Epithelial cell of proximal tubule (primary cell): Measurements from ENCODE around the gene SHB. TPM values are rescaled to one million over a fixed set of nuclear protein-coding genes. Genes with fewer than 3 reads are reported as not detected.

Source experiments
- DNase-seq: peaks from one replicate; pipeline ENCODE4 v3.0.0-alpha.2; 2011; ENCODE audit warnings: low read depth
- H3K4me3 ChIP-seq: 2 replicates; pipeline ENCODE4 v1.5.1; 2011; ENCODE audit warnings: low read depth, mild to moderate bottlenecking, low read length
- total RNA-seq: library from RNA; depleted of rRNA; stranded (reverse); fragments of >200 nt; gene quantifications from 2 replicates; pipeline ENCODE4 v1.2.3, GENCODE V29; 2015
- TF ChIP-seq, protein P1 (sequence below): conservative IDR thresholded peaks from 2 replicates; pipeline ENCODE4 v1.5.1; 2012; ENCODE audit warnings: low read depth, mild to moderate bottlenecking, low read length

The SHB gene
- total RNA-seq, 1 donor from 2014 or later: 32.7 TPM

DNA sequence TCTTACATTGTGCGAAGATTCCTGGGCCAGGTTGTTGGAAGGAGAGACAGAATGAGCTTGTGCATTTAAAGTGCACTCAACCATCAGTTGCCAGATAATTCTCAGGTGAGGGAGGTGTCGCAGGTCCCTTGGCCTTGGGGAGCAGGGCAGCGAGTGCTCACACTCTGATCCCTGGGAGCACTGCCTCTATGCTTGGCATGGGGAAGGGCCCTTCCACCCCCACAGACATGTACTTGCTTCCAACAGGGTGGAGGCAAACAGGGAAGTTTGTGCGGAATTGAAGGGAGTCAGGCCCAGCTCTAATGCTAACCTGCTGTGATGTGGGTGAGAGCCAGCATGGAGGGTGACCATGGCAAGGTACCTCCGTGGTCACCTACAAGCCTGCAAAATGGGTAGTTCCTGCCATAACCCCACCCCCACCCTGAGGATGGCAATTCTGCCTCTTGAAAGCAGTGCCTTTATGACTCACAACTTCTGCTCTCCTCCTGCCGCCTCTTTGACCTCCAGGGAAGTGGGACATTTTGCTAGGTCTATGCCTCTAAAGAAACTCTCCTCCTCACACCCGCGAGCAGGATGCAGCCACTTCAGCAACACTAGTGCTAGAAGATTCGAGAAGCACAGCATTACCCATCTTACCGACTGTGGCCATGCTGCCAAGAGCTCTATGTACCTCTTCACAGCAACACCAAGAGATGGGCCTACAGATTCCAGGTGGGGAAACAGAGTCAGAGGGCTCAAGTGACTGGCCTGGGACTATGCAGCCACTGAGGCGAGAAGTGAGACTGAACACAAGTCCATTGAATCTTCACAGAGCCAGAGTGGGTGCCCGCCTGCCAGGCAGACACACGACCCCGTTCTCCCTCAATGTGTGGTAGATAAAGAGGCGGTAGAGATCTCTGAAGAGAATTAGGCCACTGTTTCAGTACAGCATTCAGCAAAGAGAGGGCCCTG, 143.0 kb downstream of the SHB start:
- no peak for DNase-seq

DNA sequence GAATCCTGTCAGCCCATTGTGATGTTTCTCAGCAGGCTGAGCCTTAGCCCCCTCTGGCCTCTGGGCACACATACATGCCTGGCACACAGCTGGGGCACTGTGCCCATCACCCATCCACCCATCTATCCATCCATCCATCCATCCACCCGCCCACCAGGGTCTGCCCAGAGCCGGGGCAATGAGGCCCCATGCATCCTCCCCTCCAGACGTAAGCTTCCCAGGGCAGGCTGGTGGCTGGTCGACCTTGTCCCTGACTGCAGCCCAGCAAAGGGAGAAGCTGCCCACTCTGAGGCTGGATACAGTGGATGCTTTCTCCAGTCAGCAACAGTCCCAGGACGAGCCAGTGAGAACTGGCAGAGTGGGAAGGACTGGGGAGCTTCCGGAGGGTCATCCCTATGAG, 144.0 kb downstream of the SHB start:
- TF ChIP-seq, protein P1, sequence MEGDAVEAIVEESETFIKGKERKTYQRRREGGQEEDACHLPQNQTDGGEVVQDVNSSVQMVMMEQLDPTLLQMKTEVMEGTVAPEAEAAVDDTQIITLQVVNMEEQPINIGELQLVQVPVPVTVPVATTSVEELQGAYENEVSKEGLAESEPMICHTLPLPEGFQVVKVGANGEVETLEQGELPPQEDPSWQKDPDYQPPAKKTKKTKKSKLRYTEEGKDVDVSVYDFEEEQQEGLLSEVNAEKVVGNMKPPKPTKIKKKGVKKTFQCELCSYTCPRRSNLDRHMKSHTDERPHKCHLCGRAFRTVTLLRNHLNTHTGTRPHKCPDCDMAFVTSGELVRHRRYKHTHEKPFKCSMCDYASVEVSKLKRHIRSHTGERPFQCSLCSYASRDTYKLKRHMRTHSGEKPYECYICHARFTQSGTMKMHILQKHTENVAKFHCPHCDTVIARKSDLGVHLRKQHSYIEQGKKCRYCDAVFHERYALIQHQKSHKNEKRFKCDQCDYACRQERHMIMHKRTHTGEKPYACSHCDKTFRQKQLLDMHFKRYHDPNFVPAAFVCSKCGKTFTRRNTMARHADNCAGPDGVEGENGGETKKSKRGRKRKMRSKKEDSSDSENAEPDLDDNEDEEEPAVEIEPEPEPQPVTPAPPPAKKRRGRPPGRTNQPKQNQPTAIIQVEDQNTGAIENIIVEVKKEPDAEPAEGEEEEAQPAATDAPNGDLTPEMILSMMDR: no peak
- DNase-seq: no peak
- H3K4me3 ChIP-seq: no peak overlapping the region

More for the DNA sequence above, 143.0 kb downstream of the SHB start:
- TF ChIP-seq, protein P1: no peak
- H3K4me3 ChIP-seq: no peak overlapping the region

DNA sequence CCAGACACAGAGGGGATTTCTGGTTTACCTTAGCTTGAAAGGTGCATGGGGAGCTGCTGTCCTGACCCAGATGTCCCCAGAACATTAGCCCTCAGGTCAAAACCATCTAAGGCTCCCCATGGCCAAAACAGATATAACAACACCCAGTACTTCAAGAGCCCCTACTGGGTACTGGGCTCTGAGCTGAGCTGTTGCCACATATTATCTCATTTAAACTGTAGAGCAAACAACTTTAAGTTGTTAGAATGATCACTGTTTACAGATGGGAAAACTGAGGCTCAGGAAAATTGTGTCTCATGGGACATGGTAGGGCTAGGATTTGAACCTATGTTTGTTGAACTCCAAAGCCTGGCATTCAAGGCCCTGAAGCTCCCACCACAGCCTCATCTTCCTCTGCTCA, 144.5 kb downstream of the SHB start:
- no peak for DNase-seq
- no peak overlapping the region for H3K4me3 ChIP-seq
- TF ChIP-seq, protein P1: no peak

DNA sequence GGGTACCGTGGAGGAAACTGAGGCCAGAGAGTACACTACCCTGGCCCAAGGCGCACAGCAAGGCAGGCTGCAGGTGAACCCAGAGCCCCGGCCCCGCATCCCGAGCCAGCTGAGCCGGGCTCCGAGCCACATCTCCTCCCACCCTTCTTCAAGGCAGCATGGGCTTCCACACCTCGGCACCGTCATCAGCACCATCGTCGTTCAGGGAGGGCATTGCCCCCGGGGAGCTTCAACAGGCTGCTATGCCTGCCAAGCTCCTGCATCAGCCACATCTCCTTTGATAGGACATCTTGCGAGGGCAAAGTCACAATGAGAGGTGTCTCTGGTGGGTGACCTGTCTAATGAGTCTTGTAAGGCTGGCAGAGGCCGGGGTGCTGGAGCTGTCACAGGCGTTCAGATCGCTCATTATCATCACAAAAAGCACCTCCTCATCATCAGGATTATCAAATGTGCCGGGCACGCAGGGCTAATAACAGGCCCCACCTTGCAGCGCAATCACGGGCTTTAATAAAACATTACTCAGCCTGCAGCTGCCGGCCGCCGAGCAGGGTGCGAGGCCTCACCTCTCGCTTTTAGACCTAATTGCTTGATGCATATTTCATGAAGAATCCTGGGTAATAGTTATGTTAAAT, 145.1 kb downstream of the SHB start:
- TF ChIP-seq, protein P1: no peak
- DNase-seq: no peak
- no peak overlapping the region for H3K4me3 ChIP-seq

DNA sequence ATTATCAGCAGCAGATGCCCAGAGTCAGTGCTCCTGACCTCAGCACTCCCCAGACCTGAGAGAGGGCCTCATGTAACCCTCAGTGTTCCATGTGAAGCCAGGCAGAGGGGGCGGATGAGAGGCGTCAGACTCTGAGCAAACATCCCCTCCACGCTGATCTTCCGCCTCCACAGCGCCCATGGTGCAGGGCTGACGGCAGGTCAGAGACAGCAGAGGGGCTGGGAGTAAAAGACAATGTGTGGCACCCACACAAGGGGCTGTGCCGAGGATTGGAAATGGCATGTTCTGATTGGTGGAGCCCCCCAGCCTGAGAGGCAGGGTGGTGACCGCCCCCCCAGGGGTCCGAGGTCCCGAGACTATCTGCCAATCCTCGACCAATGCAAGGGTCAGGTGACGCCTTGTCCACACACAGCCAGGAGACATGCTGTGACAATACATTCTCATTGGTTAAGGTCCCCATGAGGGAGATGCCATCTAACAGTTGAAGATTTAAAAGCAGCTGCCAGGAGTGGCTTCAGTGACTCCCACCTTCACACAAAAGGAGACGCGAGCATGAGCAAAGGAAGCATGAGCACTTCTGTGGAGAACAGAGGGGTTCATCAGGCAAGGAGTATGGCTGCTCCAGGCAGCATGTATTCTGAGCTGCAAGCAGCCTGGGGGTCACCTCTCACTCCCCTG, 145.8 kb downstream of the SHB start:
- TF ChIP-seq, protein P1: no peak
- no peak for DNase-seq
- H3K4me3 ChIP-seq: no peak overlapping the region

DNA sequence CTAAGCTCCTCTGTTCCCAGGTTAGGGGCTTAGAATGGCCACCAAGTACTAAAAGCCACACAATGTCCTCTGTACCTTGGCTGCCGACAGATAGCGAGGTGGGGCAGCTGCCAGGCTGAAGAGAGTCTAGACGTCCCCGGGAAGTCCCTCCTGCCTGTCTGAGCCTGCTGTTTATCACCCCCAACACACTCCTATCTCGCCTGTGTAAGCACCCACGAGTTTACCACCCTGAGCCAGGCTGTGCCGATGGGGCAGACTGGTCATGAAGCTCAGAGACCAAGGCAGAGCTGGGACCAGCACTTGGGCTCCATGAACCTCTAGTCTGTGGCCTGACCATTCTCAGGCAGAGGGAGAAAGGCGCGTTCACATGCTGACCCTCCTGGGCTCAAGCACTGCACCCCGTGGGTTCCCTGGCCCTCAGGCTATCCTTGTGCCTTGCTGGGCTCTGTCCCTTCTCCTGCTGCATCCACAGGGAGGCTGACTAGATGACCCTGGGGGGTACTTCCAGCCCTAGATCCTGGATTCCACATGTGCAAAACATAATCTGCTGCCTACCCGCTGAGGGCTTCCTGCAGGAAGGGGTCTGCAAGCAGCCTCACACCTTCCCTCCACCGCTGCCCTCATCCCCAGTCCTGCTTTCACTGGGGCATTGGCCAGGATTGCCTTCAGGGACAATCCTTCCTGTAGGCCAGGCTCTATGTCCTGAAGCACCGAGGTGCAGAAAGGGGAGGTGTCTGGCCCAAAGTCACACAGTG, 146.5 kb downstream of the SHB start:
- TF ChIP-seq, protein P1: no peak
- no peak overlapping the region for H3K4me3 ChIP-seq
- DNase-seq: no peak
